ENCODE data around the gene KCTD6. TPM values are rescaled to one million over a fixed set of nuclear protein-coding genes. Genes with fewer than 3 reads are reported as not detected.

The KCTD6 gene
- total RNA-seq, 1 donor from 2014 or later, result 8.2 TPM

GRCh38 chr3:58463942-58464271, 28.0 kb upstream of the KCTD6 start:
- intact Hi-C loops (cut with DNase I), result no loop called here
- no peak overlapping the region for H3K27ac ChIP-seq
- no peaks in the 10 kb centered on the region for H3K27me3 ChIP-seq
- TF ChIP-seq CTCF (IDR thresholded peaks at IDR 0.05), result no peak
- ATAC-seq (no peak), DNase-seq (no peak)
- H3K36me3 ChIP-seq, result no peaks in the 10 kb centered on the region
- H3K4me3 ChIP-seq, result no peak overlapping the region
- peaks cover 12% of the 10 kb centered on the region for H3K4me1 ChIP-seq
- H3K9me3 ChIP-seq, result no peaks in the 10 kb centered on the region

DNA sequence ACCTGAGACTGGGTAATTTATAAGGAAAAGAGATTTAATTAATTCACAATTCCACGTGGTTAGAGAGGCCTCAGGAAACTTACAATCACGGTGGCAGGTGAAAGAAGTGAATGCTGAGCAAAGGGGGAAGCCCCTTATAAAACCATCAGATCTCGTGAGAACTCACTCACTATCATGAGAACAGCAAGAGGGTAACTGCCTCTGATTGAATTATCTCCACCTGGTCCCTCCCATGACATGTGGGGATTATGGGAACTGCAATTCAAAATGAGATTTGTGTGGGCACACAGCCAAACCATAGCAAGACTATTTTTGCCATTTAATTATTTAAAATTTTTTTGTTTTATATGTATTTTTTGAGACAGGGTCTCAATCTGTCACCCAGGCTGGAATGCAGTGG, 27.0 kb upstream of the KCTD6 start:
- TF ChIP-seq CTCF (IDR thresholded peaks at IDR 0.05), result no peak
- ATAC-seq, result no peak
- no peaks in the 10 kb centered on the region for H3K9me3 ChIP-seq
- H3K4me3 ChIP-seq, result no peak overlapping the region
- H3K27me3 ChIP-seq, result no peaks in the 10 kb centered on the region
- no peaks in the 10 kb centered on the region for H3K36me3 ChIP-seq
- no peak for DNase-seq
- H3K4me1 ChIP-seq, result peaks cover 12% of the 10 kb centered on the region
- intact Hi-C loops (cut with DNase I), result no loop called here
- no peak overlapping the region for H3K27ac ChIP-seq

GRCh38 chr3:58466899-58467563, 24.9 kb upstream of the KCTD6 start:
- intact Hi-C loops (cut with DNase I), result no loop called here
- no peak overlapping the region for H3K27ac ChIP-seq
- H3K9me3 ChIP-seq, result no peaks in the 10 kb centered on the region
- peaks cover 29% of the 10 kb centered on the region for H3K4me1 ChIP-seq
- DNase-seq (no peak), ATAC-seq (no peak)
- TF ChIP-seq CTCF (IDR thresholded peaks at IDR 0.05), result no peak
- no peaks in the 10 kb centered on the region for H3K27me3 ChIP-seq
- H3K4me3 ChIP-seq, result no peak overlapping the region
- H3K36me3 ChIP-seq, result no peaks in the 10 kb centered on the region

GRCh38 chr3:58469096-58469495, 22.8 kb upstream of the KCTD6 start:
- TF ChIP-seq CTCF (IDR thresholded peaks at IDR 0.05), result no peak
- ATAC-seq (no peak), DNase-seq (no peak)
- Histone ChIP-seq H3K4me3 (no peak overlapping the region), H3K9me3 (no peaks in the 10 kb centered on the region), H3K27me3 (no peaks in the 10 kb centered on the region), H3K27ac (no peak overlapping the region), H3K4me1 (peaks cover 18% of the 10 kb centered on the region), H3K36me3 (no peaks in the 10 kb centered on the region)
- intact Hi-C loops (cut with DNase I), result no loop called here

DNA sequence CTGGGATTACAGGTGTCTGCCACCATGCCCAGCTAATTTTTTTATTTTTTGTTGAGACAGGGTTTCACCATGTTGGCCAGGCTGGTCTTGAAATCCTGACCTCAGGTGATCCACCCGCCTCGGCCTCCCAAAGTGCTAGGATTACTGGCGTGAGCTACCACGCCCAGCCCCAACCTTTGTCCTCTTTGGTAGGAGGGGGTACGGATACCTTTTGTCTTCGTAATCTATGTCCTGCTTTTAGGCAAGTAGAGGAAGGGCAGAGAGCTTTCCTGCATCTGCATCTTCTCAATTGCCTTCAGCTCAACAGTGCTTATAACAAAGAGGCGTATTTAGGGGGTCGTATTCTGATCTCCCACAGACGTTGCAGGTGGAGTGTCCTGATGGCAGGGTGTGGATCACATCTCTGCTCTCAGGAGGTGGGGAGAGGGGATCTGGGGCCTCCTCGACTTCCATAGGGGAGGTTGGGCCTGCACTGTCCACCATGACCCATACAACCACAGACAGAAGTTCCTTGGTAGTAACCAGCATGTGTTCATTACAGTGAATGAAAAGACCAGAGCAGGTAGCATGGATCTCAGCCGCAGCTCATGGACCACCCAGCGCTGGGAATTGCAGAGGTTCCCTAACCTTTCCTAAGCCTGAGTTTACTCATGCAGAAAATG, 21.4 kb upstream of the KCTD6 start:
- intact Hi-C loops (cut with DNase I), result no loop called here
- no peak overlapping the region for H3K27ac ChIP-seq
- no peaks in the 10 kb centered on the region for H3K36me3 ChIP-seq
- no peak for TF ChIP-seq CTCF (IDR thresholded peaks at IDR 0.05)
- H3K4me3 ChIP-seq, result no peak overlapping the region
- DNase-seq, result no peak
- H3K27me3 ChIP-seq, result no peaks in the 10 kb centered on the region
- ATAC-seq, result no peak
- peaks cover 21% of the 10 kb centered on the region for H3K4me1 ChIP-seq
- H3K9me3 ChIP-seq, result no peaks in the 10 kb centered on the region

Measured in upper lobe of right lung (tissue), 1 donor.